ENCODE measurements around the gene CELF4. TPM values are rescaled to one million over a fixed set of nuclear protein-coding genes. Genes with fewer than 3 reads are reported as not detected.

Gene CELF4
- total and polyA plus RNA-seq, 2 donors (not counting 1 experiment from before 2014, with no cell fraction given) = 0.17 TPM; not detected in 1

- H3K79me2 ChIP-seq (ENCODE audit: control insufficient read depth, insufficient read depth, low read length) = no peaks in the 10 kb centered on the region
- no peaks in the 10 kb centered on the region for H3K36me3 ChIP-seq (ENCODE audit: control insufficient read depth, insufficient read depth, low read length)
- no peak for DNase-seq (ENCODE audit: low read depth in 2 of 2)
- H3K27ac ChIP-seq (ENCODE audit: insufficient read depth, low read length) = no peak overlapping the region
- TF ChIP-seq EZH2 (IDR thresholded peaks at IDR 0.05; ENCODE audit: low read length, missing control alignments) = no peak
- TF ChIP-seq, protein P1, sequence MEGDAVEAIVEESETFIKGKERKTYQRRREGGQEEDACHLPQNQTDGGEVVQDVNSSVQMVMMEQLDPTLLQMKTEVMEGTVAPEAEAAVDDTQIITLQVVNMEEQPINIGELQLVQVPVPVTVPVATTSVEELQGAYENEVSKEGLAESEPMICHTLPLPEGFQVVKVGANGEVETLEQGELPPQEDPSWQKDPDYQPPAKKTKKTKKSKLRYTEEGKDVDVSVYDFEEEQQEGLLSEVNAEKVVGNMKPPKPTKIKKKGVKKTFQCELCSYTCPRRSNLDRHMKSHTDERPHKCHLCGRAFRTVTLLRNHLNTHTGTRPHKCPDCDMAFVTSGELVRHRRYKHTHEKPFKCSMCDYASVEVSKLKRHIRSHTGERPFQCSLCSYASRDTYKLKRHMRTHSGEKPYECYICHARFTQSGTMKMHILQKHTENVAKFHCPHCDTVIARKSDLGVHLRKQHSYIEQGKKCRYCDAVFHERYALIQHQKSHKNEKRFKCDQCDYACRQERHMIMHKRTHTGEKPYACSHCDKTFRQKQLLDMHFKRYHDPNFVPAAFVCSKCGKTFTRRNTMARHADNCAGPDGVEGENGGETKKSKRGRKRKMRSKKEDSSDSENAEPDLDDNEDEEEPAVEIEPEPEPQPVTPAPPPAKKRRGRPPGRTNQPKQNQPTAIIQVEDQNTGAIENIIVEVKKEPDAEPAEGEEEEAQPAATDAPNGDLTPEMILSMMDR (conservative IDR thresholded peaks at IDR 0.05 in 1 of 2, IDR thresholded peaks at IDR 0.05 in 1 of 2; ENCODE audit: low read depth in 1 of 2, low read length in 2 of 2) = no peak
- H4K20me1 ChIP-seq (ENCODE audit: control insufficient read depth, extremely low read depth, insufficient read depth, low read length) = no peaks in the 10 kb centered on the region
- H2AFZ ChIP-seq (ENCODE audit: low read length) = no peak overlapping the region
- no peak overlapping the region for H3K4me2 ChIP-seq (ENCODE audit: extremely low read depth, insufficient read depth, low read length)
- H3K9ac ChIP-seq (ENCODE audit: insufficient read depth, low read length) = no peak overlapping the region
- no peak overlapping the region for H3K4me3 ChIP-seq (replicated peaks in 1 of 4; ENCODE audit: control extremely low read depth in 1 of 4, insufficient read depth in 1 of 4, low read depth in 3 of 4, low read length in 4 of 4)
- no peaks in the 10 kb centered on the region for H3K27me3 ChIP-seq (ENCODE audit: control insufficient read depth, insufficient read depth, low read length)
- H3K4me1 ChIP-seq (ENCODE audit: control insufficient read depth, extremely low read depth, insufficient read depth, low read length) = no peaks in the 10 kb centered on the region
- no peaks in the 10 kb centered on the region for H3K9me3 ChIP-seq (ENCODE audit: control insufficient read depth, insufficient read depth, low read depth, low read length)
These were observed 117.4 kb downstream of the CELF4 start for GRCh38 chr18:37447962-37448888.

DNA sequence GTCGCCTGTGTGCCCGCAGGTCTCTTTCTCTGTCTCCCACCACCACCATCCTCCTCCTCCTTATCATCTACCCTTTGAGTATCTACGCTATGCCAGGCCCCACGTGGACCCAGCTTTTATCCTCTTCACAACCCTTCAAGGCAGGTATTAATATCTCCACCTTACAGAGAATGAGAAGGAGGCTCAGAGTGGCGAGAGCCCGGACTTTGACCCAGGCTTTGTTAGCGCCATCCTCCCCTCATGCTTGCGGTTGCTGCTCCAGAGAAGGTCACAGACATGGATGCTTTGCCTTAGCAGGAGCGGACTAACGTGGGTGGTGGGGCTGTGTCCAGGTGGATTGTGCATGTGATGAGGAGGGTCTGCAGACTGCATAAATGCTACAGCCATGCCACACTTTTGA, 119.8 kb downstream of the CELF4 start:
- Histone ChIP-seq H3K4me1 (ENCODE audit: control insufficient read depth, extremely low read depth, insufficient read depth, low read length) (no peaks in the 10 kb centered on the region), H3K27me3 (ENCODE audit: control insufficient read depth, insufficient read depth, low read length) (no peaks in the 10 kb centered on the region), H2AFZ (ENCODE audit: low read length) (no peak overlapping the region), H3K36me3 (ENCODE audit: control insufficient read depth, insufficient read depth, low read length) (no peaks in the 10 kb centered on the region), H3K4me2 (ENCODE audit: extremely low read depth, insufficient read depth, low read length) (no peak overlapping the region), H3K4me3 (replicated peaks in 1 of 4; ENCODE audit: control extremely low read depth in 1 of 4, insufficient read depth in 1 of 4, low read depth in 3 of 4, low read length in 4 of 4) (no peak overlapping the region), H3K9me3 (ENCODE audit: control insufficient read depth, insufficient read depth, low read depth, low read length) (no peaks in the 10 kb centered on the region), H3K79me2 (ENCODE audit: control insufficient read depth, insufficient read depth, low read length) (no peaks in the 10 kb centered on the region), H3K27ac (ENCODE audit: insufficient read depth, low read length) (no peak overlapping the region), H4K20me1 (ENCODE audit: control insufficient read depth, extremely low read depth, insufficient read depth, low read length) (no peaks in the 10 kb centered on the region), H3K9ac (ENCODE audit: insufficient read depth, low read length) (no peak overlapping the region)
- TF ChIP-seq EZH2 (IDR thresholded peaks at IDR 0.05; ENCODE audit: low read length, missing control alignments) = no peak
- TF ChIP-seq, protein P1 (conservative IDR thresholded peaks at IDR 0.05 in 1 of 2, IDR thresholded peaks at IDR 0.05 in 1 of 2; ENCODE audit: low read depth in 1 of 2, low read length in 2 of 2) = no peak
- DNase-seq (ENCODE audit: low read depth in 2 of 2) = no peak

GRCh38 chr18:37445368-37445767, 120.2 kb downstream of the CELF4 start:
- H3K27me3 ChIP-seq (ENCODE audit: control insufficient read depth, insufficient read depth, low read length) = no peaks in the 10 kb centered on the region
- DNase-seq (ENCODE audit: low read depth in 2 of 2) = no peak
- no peaks in the 10 kb centered on the region for H3K36me3 ChIP-seq (ENCODE audit: control insufficient read depth, insufficient read depth, low read length)
- H3K4me2 ChIP-seq (ENCODE audit: extremely low read depth, insufficient read depth, low read length) = no peak overlapping the region
- H4K20me1 ChIP-seq (ENCODE audit: control insufficient read depth, extremely low read depth, insufficient read depth, low read length) = no peaks in the 10 kb centered on the region
- H3K79me2 ChIP-seq (ENCODE audit: control insufficient read depth, insufficient read depth, low read length) = no peaks in the 10 kb centered on the region
- no peak overlapping the region for H3K27ac ChIP-seq (ENCODE audit: insufficient read depth, low read length)
- H3K4me3 ChIP-seq (replicated peaks in 1 of 4; ENCODE audit: control extremely low read depth in 1 of 4, insufficient read depth in 1 of 4, low read depth in 3 of 4, low read length in 4 of 4) = no peak overlapping the region
- no peak overlapping the region for H2AFZ ChIP-seq (ENCODE audit: low read length)
- no peaks in the 10 kb centered on the region for H3K9me3 ChIP-seq (ENCODE audit: control insufficient read depth, insufficient read depth, low read depth, low read length)
- TF ChIP-seq EZH2 (IDR thresholded peaks at IDR 0.05; ENCODE audit: low read length, missing control alignments) = no peak
- TF ChIP-seq, protein P1 (conservative IDR thresholded peaks at IDR 0.05 in 1 of 2, IDR thresholded peaks at IDR 0.05 in 1 of 2; ENCODE audit: low read depth in 1 of 2, low read length in 2 of 2) = no peak
- no peak overlapping the region for H3K9ac ChIP-seq (ENCODE audit: insufficient read depth, low read length)
- no peaks in the 10 kb centered on the region for H3K4me1 ChIP-seq (ENCODE audit: control insufficient read depth, extremely low read depth, insufficient read depth, low read length)
